ENCODE data around the gene CLINT1.
"Not testable (repeated sequence)": the region's sequence is repeated elsewhere in the genome, so short reads cannot be mapped to it uniquely, and the experiment has no call there.

Gene CLINT1

GRCh38 chr5:157893611-157894010 lies 34.7 kb upstream of the CLINT1 start:
- no peak for DNase-seq (ENCODE audit: low read depth)
- TF ChIP-seq CTCF (IDR thresholded peaks at IDR 0.05; ENCODE audit: insufficient read depth, low read depth, low read length, missing control alignments), result no peak
- H3K4me3 ChIP-seq (ENCODE audit: low read length), result no peak overlapping the region

GRCh38 chr5:157892974-157893373 lies 34.0 kb upstream of the CLINT1 start:
- H3K4me3 ChIP-seq (ENCODE audit: low read length), result no peak overlapping the region
- no peak for DNase-seq (ENCODE audit: low read depth)
- no peak for TF ChIP-seq CTCF (IDR thresholded peaks at IDR 0.05; ENCODE audit: insufficient read depth, low read depth, low read length, missing control alignments)

DNA sequence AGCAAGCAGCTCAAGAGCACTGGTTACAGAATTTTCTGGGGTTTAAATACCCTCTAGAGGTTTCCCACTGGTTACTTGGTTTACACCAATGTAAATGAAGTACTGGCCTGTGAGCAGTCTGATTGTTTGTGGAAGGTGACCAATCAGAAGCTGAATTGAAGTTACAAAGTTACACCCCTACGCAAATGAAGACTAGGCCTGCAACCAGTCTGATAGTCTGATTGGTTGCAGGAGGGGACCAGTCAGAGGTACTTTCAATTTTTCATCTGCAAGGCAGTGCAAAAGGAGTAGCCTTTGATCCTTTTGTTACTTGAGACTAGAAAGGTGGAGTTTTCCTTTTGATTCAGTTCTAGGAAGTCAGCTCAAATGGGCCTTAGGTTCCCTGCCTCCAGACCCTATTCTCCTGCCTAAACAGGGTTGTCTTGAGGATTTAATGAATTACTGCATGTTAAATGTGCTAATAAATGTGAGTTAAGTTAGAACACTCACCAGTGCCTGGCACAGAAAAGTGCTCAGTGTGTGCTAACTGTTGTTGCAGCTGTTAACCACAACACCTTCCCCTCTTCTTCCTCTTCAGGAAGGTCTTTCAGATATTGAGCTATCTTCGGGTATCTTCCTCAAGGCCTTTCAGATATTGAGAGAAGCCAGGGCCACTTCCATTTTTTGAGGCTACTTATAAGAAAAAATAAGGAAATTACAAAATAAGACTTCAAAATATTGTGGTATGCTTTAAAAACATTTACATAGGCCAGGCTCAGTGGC lies 32.1 kb upstream of the CLINT1 start:
- no peak for TF ChIP-seq CTCF (IDR thresholded peaks at IDR 0.05; ENCODE audit: insufficient read depth, low read depth, low read length, missing control alignments)
- H3K4me3 ChIP-seq (ENCODE audit: low read length), result no peak overlapping the region
- no peak for DNase-seq (ENCODE audit: low read depth)

DNA sequence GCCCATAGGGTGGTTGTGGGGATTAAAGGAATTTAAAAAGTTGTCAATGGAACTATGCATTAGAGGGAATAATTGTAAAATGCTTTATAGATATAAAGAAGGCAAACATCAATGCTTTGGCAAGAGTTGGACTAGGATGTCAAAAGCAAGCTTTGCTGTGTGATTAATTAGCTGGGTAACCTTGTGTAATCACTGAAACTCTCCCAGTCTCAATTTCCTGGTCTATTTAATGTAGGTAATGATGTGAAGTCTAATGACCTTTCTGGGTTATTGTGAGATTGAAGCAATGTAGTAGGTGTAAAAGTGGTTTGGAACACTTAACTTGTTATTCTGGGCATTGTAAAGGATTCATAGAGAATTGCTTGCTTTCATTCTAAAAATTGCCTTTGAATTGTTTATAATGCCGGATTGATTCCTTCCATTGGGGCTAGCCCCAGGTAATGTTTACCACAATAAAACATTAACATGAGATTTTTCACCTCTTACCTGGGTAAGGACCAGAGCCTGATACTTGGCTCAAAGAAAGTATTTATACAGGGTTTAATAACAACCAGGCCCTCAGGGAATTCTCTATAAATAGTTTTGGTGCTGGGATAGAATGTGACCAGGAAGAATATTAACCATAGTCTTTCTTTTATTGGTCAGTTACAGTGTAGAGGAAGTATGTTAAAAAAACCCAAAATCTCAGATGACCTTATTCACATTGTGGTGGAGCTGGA lies 30.0 kb upstream of the CLINT1 start:
- no peak overlapping the region for H3K4me3 ChIP-seq (ENCODE audit: low read length)
- no peak for TF ChIP-seq CTCF (IDR thresholded peaks at IDR 0.05; ENCODE audit: insufficient read depth, low read depth, low read length, missing control alignments)
- DNase-seq (ENCODE audit: low read depth), result peak; percentile 64

DNA sequence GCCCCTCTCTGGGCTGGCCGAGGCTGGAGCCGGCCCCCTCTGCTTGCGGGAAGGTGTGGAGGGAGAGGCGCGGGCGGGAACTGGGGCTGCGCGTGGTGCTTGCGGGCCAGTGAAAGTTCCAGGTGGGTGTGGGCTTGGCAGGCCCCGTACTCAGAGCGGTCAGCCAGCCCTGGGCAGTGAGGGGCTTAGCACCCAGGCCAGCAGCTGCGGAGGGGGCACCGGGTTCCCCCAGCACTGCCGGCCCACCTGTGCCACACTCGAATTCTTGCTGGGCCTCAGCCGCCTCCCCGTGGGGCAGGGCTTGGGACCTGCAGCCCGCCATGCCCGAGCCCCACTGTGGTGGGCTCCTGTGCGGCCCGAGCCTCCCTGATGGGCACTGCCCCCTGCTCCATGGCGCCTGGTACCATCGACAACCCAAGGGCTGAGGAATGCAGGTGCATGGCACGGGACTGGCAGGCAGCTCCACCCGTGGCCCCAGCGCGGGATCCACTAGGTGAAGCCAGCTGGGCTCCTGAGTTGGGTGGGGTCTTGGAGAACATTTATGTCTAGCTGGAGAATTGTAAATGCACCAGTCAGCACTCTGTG lies 27.9 kb upstream of the CLINT1 start:
- H3K4me3 ChIP-seq (ENCODE audit: low read length), result no peak overlapping the region
- TF ChIP-seq CTCF (IDR thresholded peaks at IDR 0.05; ENCODE audit: insufficient read depth, low read depth, low read length, missing control alignments), result no peak
- DNase-seq (ENCODE audit: low read depth), result no peak

DNA sequence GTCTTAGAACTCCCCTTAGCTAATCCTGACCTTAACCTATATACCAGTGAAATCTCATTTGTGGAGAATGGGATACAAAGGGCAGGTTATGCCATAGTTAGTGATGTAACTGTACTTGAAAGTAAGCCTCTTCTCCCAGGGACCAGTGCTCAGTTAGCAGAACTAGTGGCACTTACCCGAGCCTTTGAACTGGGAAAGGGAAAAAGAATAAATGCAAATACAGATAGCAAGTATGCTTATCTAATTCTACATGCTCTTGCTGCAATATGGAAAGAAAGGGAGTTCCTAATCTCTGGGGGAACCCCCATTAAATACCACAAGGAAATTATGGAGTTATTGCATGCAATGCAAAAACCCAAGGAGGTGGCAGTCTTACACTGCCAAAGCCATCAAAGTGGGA lies 26.1 kb upstream of the CLINT1 start:
- not testable (repeated sequence) for DNase-seq (ENCODE audit: low read depth); H3K4me3 ChIP-seq (ENCODE audit: low read length)

DNA sequence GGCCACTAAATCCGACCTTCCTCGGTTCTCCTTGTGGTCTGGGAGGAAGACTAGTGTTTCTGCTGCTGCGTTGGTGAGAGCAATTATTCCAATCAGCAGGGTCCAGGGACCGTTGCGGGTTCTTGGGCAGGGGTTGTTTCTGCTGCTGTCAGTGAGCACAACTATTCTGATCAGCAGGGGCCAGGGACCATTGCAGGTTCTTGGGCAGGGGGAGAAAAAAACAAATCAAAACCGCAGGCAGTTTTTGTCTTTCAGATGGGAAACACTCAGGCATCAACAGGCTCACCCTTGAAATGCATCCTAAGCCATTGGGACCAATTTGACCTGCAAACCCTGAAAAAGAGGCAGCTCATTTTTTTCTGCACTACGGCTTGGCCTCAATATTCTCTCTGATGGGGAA lies 22.6 kb upstream of the CLINT1 start:
- DNase-seq (ENCODE audit: low read depth); H3K4me3 ChIP-seq (ENCODE audit: low read length): not testable (repeated sequence)

DNA sequence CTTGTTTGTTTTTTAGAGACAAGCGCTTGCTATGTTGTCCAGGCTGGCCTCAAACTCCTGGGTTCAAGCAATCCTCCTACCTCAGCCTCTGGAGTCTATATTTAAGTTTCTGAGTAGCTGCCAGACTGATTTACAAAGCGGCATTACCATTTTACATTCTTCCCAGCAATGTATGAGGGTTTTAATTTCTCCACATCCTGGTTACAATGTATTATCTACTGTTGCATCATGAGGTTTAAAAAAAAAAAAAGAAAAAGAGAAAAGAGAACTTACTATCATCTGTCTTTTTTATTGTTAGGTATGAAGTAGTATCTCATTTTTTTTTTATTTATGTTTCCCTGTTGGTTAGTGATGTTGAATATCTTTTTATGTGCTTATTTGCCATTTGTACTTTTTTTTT lies 18.9 kb upstream of the CLINT1 start:
- DNase-seq (ENCODE audit: low read depth), result no peak
- TF ChIP-seq CTCF (IDR thresholded peaks at IDR 0.05; ENCODE audit: insufficient read depth, low read depth, low read length, missing control alignments), result no peak
- no peak overlapping the region for H3K4me3 ChIP-seq (ENCODE audit: low read length)
